ENCODE results near the gene DHH.
"Not testable (repeated sequence)": the region's sequence is repeated elsewhere in the genome, so short reads cannot be mapped to it uniquely, and the experiment has no call there.

DHH gene

GRCh38 chr12:49129332-49130150, 34.9 kb upstream of the DHH start:
- Histone ChIP-seq H3K27me3 (ENCODE audit: control insufficient read depth, insufficient read depth, low read length) (no peaks in the 10 kb centered on the region), H3K9me3 (ENCODE audit: control insufficient read depth, insufficient read depth, low read length) (no peaks in the 10 kb centered on the region), H3K36me3 (ENCODE audit: control insufficient read depth, insufficient read depth, low read length) (peaks cover 16% of the 10 kb centered on the region), H3K9ac (ENCODE audit: low read depth, low read length) (no peak overlapping the region), H3K4me1 (ENCODE audit: control insufficient read depth, insufficient read depth, low read length) (peaks cover 8% of the 10 kb centered on the region), H3K4me3 (ENCODE audit: low read depth, low read length) (peak overlapping the region; percentile 99)

GRCh38 chr12:49127971-49128370, 33.4 kb upstream of the DHH start:
- not testable (repeated sequence) for H3K4me3 ChIP-seq (ENCODE audit: low read depth, low read length)
- peaks cover 16% of the 10 kb centered on the region for H3K36me3 ChIP-seq (ENCODE audit: control insufficient read depth, insufficient read depth, low read length)

GRCh38 chr12:49126852-49127763, 32.5 kb upstream of the DHH start:
- Histone ChIP-seq H3K9ac (ENCODE audit: low read depth, low read length) (no peak overlapping the region), H3K36me3 (ENCODE audit: control insufficient read depth, insufficient read depth, low read length) (peaks cover 16% of the 10 kb centered on the region), H3K4me3 (ENCODE audit: low read depth, low read length) (no peak overlapping the region), H3K4me1 (ENCODE audit: control insufficient read depth, insufficient read depth, low read length) (peaks cover 6% of the 10 kb centered on the region), H3K27me3 (ENCODE audit: control insufficient read depth, insufficient read depth, low read length) (no peaks in the 10 kb centered on the region), H3K9me3 (ENCODE audit: control insufficient read depth, insufficient read depth, low read length) (no peaks in the 10 kb centered on the region)

More at GRCh38 chr12:49127971-49128370, 33.4 kb upstream of the DHH start:
- H3K27me3 ChIP-seq (ENCODE audit: control insufficient read depth, insufficient read depth, low read length); H3K4me1 ChIP-seq (ENCODE audit: control insufficient read depth, insufficient read depth, low read length); H3K9ac ChIP-seq (ENCODE audit: low read depth, low read length); H3K9me3 ChIP-seq (ENCODE audit: control insufficient read depth, insufficient read depth, low read length): not testable (repeated sequence)

GRCh38 chr12:49121047-49121696, 26.6 kb upstream of the DHH start:
- H3K9ac ChIP-seq (ENCODE audit: low read depth, low read length), result no peak overlapping the region
- H3K36me3 ChIP-seq (ENCODE audit: control insufficient read depth, insufficient read depth, low read length), result no peaks in the 10 kb centered on the region
- H3K9me3 ChIP-seq (ENCODE audit: control insufficient read depth, insufficient read depth, low read length), result no peaks in the 10 kb centered on the region
- no peaks in the 10 kb centered on the region for H3K4me1 ChIP-seq (ENCODE audit: control insufficient read depth, insufficient read depth, low read length)
- H3K4me3 ChIP-seq (ENCODE audit: low read depth, low read length), result no peak overlapping the region
- no peaks in the 10 kb centered on the region for H3K27me3 ChIP-seq (ENCODE audit: control insufficient read depth, insufficient read depth, low read length)

GRCh38 chr12:49111206-49111605, 16.6 kb upstream of the DHH start:
- Histone ChIP-seq H3K9me3 (ENCODE audit: control insufficient read depth, insufficient read depth, low read length) (no peaks in the 10 kb centered on the region), H3K4me1 (ENCODE audit: control insufficient read depth, insufficient read depth, low read length) (peaks cover 3% of the 10 kb centered on the region), H3K9ac (ENCODE audit: low read depth, low read length) (no peak overlapping the region), H3K36me3 (ENCODE audit: control insufficient read depth, insufficient read depth, low read length) (no peaks in the 10 kb centered on the region), H3K4me3 (ENCODE audit: low read depth, low read length) (peak overlapping the region; percentile 94), H3K27me3 (ENCODE audit: control insufficient read depth, insufficient read depth, low read length) (no peaks in the 10 kb centered on the region)

- peak within 1 kb of the TSS; percentile 73 for H3K9ac ChIP-seq (ENCODE audit: low read depth, low read length)
- peaks cover under 1% of the 10 kb centered on the region for H3K36me3 ChIP-seq (ENCODE audit: control insufficient read depth, insufficient read depth, low read length)
- peaks cover 3% of the 10 kb centered on the region for H3K4me1 ChIP-seq (ENCODE audit: control insufficient read depth, insufficient read depth, low read length)
- peak within 1 kb of the TSS; percentile 94 for H3K4me3 ChIP-seq (ENCODE audit: low read depth, low read length)
- no peaks in the 10 kb centered on the region for H3K27me3 ChIP-seq (ENCODE audit: control insufficient read depth, insufficient read depth, low read length)
- H3K9me3 ChIP-seq (ENCODE audit: control insufficient read depth, insufficient read depth, low read length), result no peaks in the 10 kb centered on the region
Observed at GRCh38 chr12:49110464-49111155, 16.0 kb upstream of the DHH start, which contains the start of gene LMBR1L. TSS of gene LMBR1L (minus strand) at chr12:49110847. CDS start at chr12:49110555, 292 bp downstream.

GRCh38 chr12:49109641-49110463, 15.3 kb upstream of the DHH start:
- peaks cover 8% of the 10 kb centered on the region for H3K36me3 ChIP-seq (ENCODE audit: control insufficient read depth, insufficient read depth, low read length)
- peak overlapping the region; percentile 94 for H3K4me3 ChIP-seq (ENCODE audit: low read depth, low read length)
- no peaks in the 10 kb centered on the region for H3K9me3 ChIP-seq (ENCODE audit: control insufficient read depth, insufficient read depth, low read length)
- H3K9ac ChIP-seq (ENCODE audit: low read depth, low read length), result peak overlapping the region; percentile 73
- H3K4me1 ChIP-seq (ENCODE audit: control insufficient read depth, insufficient read depth, low read length), result peaks cover 3% of the 10 kb centered on the region
- no peaks in the 10 kb centered on the region for H3K27me3 ChIP-seq (ENCODE audit: control insufficient read depth, insufficient read depth, low read length)

- H3K27me3 ChIP-seq (ENCODE audit: control insufficient read depth, insufficient read depth, low read length), result no peaks in the 10 kb centered on the region
- peaks cover 3% of the 10 kb centered on the region for H3K4me1 ChIP-seq (ENCODE audit: control insufficient read depth, insufficient read depth, low read length)
- no peak overlapping the region for H3K9ac ChIP-seq (ENCODE audit: low read depth, low read length)
- H3K4me3 ChIP-seq (ENCODE audit: low read depth, low read length), result peak overlapping the region; percentile 94
- peaks cover 12% of the 10 kb centered on the region for H3K36me3 ChIP-seq (ENCODE audit: control insufficient read depth, insufficient read depth, low read length)
- H3K9me3 ChIP-seq (ENCODE audit: control insufficient read depth, insufficient read depth, low read length), result no peaks in the 10 kb centered on the region
Observed at GRCh38 chr12:49108958-49109404, 14.4 kb upstream of the DHH start.

- no peaks in the 10 kb centered on the region for H3K27me3 ChIP-seq (ENCODE audit: control insufficient read depth, insufficient read depth, low read length)
- peaks cover 39% of the 10 kb centered on the region for H3K36me3 ChIP-seq (ENCODE audit: control insufficient read depth, insufficient read depth, low read length)
- H3K9me3 ChIP-seq (ENCODE audit: control insufficient read depth, insufficient read depth, low read length), result no peaks in the 10 kb centered on the region
- no peak overlapping the region for H3K4me3 ChIP-seq (ENCODE audit: low read depth, low read length)
- H3K9ac ChIP-seq (ENCODE audit: low read depth, low read length), result no peak overlapping the region
- H3K4me1 ChIP-seq (ENCODE audit: control insufficient read depth, insufficient read depth, low read length), result peaks cover 3% of the 10 kb centered on the region
Observed at GRCh38 chr12:49105504-49106084, 11.0 kb upstream of the DHH start.

- Histone ChIP-seq H3K9me3 (ENCODE audit: control insufficient read depth, insufficient read depth, low read length) (no peaks in the 10 kb centered on the region), H3K4me3 (ENCODE audit: low read depth, low read length) (no peak overlapping the region), H3K27me3 (ENCODE audit: control insufficient read depth, insufficient read depth, low read length) (no peaks in the 10 kb centered on the region), H3K9ac (ENCODE audit: low read depth, low read length) (no peak overlapping the region), H3K4me1 (ENCODE audit: control insufficient read depth, insufficient read depth, low read length) (peaks cover 3% of the 10 kb centered on the region), H3K36me3 (ENCODE audit: control insufficient read depth, insufficient read depth, low read length) (peaks cover 39% of the 10 kb centered on the region)
Observed at GRCh38 chr12:49104822-49105221, 10.2 kb upstream of the DHH start.
